Ammon's horn (tissue), 1 donor: ENCODE data around the gene CACNA2D3.
"Not testable (repeated sequence)": the region's sequence is repeated elsewhere in the genome, so short reads cannot be mapped to it uniquely, and the experiment has no call there.

ENCODE experiments used
- DNase-seq: peaks from one replicate; pipeline ENCODE4 v3.0.0-alpha.2; 2016; ENCODE audit warnings: low spot score

CACNA2D3 gene

DNA sequence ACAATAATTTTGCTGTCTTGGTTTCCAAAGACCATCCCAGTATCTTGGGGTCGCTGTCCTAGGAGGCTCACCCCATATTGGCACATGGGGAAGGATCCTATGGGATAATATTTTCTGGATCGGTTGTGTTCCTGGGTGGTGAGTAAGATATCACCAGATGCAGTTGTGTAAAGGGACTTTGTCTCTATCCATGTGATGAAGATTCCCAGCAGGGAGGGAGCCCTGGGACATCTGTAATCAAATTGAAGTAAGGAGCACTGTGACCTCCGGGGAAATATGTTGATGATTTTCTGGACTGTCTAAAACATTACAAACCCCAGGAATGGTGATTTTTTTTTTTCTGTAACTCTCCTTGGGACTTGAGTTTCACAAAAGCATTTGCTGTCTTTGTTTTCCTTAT lies 841.7 kb downstream of the CACNA2D3 start:
- no peak for DNase-seq

DNA sequence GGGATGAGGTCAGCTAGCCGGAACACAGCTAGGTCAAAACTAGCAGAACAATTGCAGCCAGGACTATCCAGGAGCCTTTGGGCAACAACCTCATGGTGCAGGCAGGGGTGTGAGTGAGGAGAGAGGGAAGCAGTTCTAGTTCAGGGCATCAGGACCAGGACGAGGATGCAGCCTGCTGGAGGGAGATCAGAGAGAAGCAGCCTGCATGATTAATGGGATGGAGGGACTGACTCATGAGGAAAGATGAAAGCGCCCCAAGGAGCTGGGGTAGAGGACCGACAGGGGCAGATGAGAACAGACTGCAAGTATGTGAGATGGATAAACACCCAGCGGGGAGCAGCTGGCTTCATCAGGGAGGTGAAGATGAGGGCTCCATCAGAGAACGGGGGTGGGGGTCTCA lies 843.4 kb downstream of the CACNA2D3 start:
- DNase-seq: no peak

GRCh38 chr3:54966979-54967378 lies 844.6 kb downstream of the CACNA2D3 start:
- no peak for DNase-seq

DNA sequence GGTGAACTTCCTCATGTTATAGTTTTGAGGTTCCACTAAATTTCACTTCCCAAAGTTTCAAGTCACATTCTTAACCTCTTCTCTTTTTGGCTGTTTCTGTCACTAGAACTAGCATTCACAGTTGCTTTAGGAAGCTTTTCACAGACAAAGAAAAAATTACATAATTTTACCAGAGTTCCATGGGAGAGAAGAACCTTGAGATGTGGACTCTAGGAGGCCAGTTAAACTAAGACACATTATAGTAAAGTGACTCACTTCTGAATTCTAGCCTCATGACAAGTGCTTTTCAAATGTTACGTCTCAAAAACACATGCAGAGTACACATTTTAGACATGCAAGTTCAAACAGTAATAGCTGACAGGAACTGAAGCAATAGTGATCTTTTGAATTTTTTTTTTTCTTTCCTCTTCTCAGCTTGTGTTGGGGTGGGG lies 845.4 kb downstream of the CACNA2D3 start:
- peak; percentile 14 for DNase-seq

- no peak for DNase-seq
These were observed 846.3 kb downstream of the CACNA2D3 start for GRCh38 chr3:54968546-54969172.

GRCh38 chr3:54969652-54970051 lies 847.3 kb downstream of the CACNA2D3 start:
- DNase-seq: no peak

DNA sequence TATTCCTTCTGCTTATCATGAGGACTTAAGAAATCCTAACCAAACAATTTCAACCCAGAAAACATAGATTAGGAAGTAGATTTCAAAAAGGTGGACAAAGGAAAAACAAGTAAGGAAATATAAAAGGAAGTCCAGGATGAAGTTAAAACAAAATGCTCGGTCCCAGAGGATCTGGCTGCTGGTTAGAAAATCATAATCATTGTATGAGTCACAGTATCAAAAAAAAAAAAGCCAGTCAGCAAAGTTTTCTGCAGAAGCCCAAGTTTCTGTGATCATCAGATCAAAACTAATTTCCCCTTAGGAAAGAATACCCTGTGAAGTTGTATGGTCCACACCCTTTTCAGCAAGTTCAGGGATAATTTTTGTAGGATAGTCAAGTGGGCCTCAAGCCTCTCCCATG lies 848.5 kb downstream of the CACNA2D3 start:
- DNase-seq: no peak

- no peak for DNase-seq
These were observed 855.1 kb downstream of the CACNA2D3 start for GRCh38 chr3:54977439-54977838.

DNA sequence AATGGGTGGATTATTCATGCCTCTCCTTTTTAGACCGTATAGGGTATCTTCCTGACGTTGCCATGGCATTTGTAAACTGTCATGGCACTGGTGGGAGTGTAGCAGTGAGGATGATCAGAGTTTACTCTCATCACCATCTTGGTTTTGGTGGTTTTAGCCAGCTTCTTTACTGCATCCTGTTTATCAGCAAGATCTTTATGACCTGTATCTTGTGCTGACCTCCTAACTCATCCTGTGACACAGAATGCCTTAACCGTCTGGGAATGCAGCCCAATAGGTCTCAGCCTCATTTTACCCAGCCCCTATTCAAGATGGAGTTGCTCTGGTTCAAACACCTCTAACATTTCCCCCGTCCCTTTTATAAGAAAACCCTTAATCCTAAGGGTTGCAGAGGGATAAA lies 855.6 kb downstream of the CACNA2D3 start:
- DNase-seq: not testable (repeated sequence)

- DNase-seq: no peak
These were observed 860.5 kb downstream of the CACNA2D3 start for GRCh38 chr3:54982807-54983206.

- DNase-seq: no peak
These were observed 861.1 kb downstream of the CACNA2D3 start for GRCh38 chr3:54983266-54984099.

DNA sequence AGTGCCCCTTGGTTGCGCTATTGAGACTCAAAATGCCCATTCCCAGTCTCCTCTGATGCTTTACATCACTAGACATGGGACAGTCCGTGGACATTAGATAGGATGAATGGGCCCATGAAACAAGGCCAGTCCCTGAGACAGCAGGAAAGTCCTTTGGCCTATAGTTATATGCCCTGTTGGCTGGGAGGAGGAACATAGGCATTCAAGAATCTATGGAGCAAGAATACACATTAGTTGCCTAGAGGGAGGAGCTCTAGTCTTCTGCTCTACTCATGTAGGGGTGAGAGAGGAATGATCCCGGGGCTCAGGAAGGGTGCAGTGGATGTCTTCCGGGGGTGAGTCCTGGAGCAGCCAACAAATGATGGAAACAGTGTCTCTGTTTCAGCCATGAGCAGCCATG lies 863.5 kb downstream of the CACNA2D3 start:
- DNase-seq: no peak

DNA sequence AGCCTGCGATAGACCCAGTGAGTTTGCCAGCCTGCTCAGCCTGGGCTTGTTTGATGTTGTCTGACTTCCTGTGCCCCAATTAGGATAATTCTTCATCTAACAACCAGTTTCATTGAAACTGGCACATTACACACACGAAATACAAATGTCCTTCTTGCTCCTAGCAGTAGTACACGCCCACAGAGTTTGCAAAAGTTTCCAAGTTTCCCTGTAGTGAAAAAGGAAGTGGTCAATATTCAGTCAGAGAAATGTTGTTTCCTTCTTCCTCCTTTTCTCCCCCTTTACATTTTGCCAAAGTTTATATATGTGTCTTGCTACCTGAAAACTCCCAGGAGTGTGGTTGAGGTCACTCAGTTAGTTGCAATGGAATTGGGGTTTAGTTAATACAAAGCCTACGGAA lies 863.9 kb downstream of the CACNA2D3 start:
- DNase-seq: peak; percentile 8

DNA sequence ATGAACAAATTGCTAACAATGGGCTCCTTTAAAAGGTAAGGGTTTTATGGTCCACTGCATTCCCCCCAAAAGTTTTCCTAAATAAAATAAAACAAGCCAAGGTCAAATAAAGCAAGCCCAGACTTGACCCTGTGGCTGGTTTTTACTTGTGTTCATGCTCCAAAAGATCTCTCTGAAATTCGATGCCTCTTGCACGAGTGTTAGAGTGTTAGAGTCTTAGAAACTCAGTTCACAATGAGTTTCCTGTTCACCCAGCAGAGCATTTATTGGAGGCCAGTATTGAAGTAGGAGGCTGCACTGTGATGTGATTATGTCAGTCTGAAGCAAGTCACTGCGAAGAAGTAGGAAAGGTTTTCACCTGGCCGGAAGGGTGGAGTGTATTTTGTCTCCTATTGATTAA lies 865.4 kb downstream of the CACNA2D3 start:
- DNase-seq: no peak

- DNase-seq: no peak
These were observed 866.0 kb downstream of the CACNA2D3 start for GRCh38 chr3:54988302-54988837.

- peak; percentile 13 for DNase-seq
These were observed 866.7 kb downstream of the CACNA2D3 start for GRCh38 chr3:54988838-54989630.

DNA sequence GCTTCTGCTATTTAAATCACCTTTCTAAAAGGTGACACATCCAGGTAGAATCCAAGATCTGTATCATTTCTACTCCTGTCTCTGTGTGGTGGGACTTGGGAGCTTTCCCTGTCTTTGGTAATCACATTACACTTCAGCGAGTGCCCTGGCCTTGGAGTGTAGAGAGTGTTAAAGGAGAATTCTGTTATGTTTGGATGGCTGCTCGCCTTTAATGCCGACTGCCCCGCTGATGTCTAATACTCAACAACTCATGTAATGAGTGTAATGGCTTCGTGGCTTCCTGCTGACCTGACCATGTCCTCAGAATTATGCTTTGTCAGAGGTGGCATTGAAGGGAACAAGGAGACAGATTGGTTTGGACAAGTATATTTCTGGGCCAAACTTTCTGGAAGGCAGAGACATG lies 871.8 kb downstream of the CACNA2D3 start:
- DNase-seq: no peak

GRCh38 chr3:54999159-54999558 lies 876.8 kb downstream of the CACNA2D3 start:
- DNase-seq: no peak

DNA sequence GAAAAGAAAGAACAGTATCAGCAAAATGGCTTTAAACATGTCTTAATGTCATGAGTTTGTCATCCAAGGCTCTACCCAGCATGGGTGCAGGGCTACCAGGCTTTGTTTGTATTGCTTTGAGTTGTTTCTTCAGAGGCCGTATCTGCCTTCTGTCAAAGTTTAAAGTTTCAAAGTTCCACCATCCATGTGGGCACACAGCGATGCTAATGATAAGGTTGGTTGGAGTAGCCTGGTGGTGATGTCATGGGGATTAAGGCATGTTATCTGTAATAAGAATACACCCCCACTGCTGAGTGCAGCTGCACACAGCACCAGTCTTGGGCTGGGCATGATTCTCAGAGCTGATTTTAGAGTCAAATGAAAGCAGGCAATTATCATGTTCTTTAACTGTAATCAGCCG lies 877.5 kb downstream of the CACNA2D3 start:
- DNase-seq: no peak

GRCh38 chr3:55000546-55000945 lies 878.2 kb downstream of the CACNA2D3 start:
- DNase-seq: peak; percentile 29

DNA sequence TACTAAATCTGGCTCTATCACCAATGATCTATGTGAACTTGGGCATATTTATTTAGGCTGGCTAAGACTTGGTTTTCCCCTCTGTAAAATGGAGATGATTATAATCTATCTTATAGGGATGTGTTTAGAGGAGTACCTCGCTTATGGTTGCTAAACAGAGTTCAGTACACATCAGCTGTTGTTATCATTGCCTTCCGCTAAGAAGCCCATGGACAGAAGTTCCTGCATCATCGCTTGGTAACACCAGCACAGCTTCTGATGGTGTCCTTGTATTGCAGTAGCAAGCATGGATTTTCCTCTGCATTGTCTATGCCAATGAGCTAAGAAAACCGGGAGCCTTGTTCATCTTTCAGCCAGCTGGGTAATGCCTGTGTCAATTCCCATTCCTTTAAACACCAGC lies 878.6 kb downstream of the CACNA2D3 start:
- DNase-seq: no peak

- no peak for DNase-seq
These were observed 880.1 kb downstream of the CACNA2D3 start for GRCh38 chr3:55002416-55002930.
